GM18498 (cell line): Measurements from ENCODE around the gene PRR35.

ENCODE experiments used
- ATAC-seq: cut with Tn5 transposase; IDR thresholded peaks from one replicate; pipeline ENCODE4 v1.9.1; 2021; ENCODE audit warnings: mild to moderate bottlenecking, moderate library complexity; ENCODE audit not compliant: unreplicated experiment

PRR35 gene

GRCh38 chr16:561957-562938 lies 2.1 kb downstream of the PRR35 start:
- no peak for ATAC-seq

GRCh38 chr16:563072-563644 lies 3.0 kb downstream of the PRR35 start:
- no peak for ATAC-seq

- no peak for ATAC-seq
These were observed 4.7 kb downstream of the PRR35 start for GRCh38 chr16:564690-565418.

GRCh38 chr16:565419-566330 lies 5.5 kb downstream of the PRR35 start:
- ATAC-seq: no peak

- peak; percentile 44 for ATAC-seq
These were observed 6.5 kb downstream of the PRR35 start, which contains the start of gene NHLRC4 for GRCh38 chr16:566475-567372. NHLRC4 (plus strand) TSS chr16:567005; CDS start chr16:568048, 1,043 bp downstream.

- no peak for ATAC-seq
These were observed 7.4 kb downstream of the PRR35 start for GRCh38 chr16:567373-568256.

GRCh38 chr16:568401-569258 lies 8.4 kb downstream of the PRR35 start:
- ATAC-seq: no peak

GRCh38 chr16:569445-570254 lies 9.5 kb downstream of the PRR35 start, which contains the start of gene PIGQ:
PIGQ (plus strand) TSS chr16:569968; CDS start chr16:574075, 4,107 bp downstream.
- peak; percentile 64 for ATAC-seq

- no peak for ATAC-seq
These were observed 12.9 kb downstream of the PRR35 start for GRCh38 chr16:572865-573650.

- no peak for ATAC-seq
These were observed 14.0 kb downstream of the PRR35 start for GRCh38 chr16:574021-574760.

- ATAC-seq: no peak
These were observed 15.4 kb downstream of the PRR35 start for GRCh38 chr16:575354-576196.

- ATAC-seq: no peak
These were observed 16.1 kb downstream of the PRR35 start for GRCh38 chr16:576197-576822.

GRCh38 chr16:576823-577201 lies 16.6 kb downstream of the PRR35 start:
- no peak for ATAC-seq

GRCh38 chr16:577796-578195 lies 17.6 kb downstream of the PRR35 start:
- no peak for ATAC-seq
